NCI-H2171 (cell line): ENCODE data around the gene CAMLG.
A peak's percentile ranks its signal among the peaks of the same experiment; 100 is the strongest.
"Not testable (repeated sequence)": the region's sequence is repeated elsewhere in the genome, so short reads cannot be mapped to it uniquely, and the experiment has no call there.

ENCODE experiments used
- DNase-seq: peaks from one replicate; lab custom pipeline; 2025; lab: John Stamatoyannopoulos, UW

Gene CAMLG

GRCh38 chr5:134738133-134738962 lies at the start of gene CAMLG:
TSS of gene CAMLG (plus strand) at chr5:134738548. CDS start at chr5:134738621, 73 bp downstream.
- peak; percentile 88 for DNase-seq

DNA sequence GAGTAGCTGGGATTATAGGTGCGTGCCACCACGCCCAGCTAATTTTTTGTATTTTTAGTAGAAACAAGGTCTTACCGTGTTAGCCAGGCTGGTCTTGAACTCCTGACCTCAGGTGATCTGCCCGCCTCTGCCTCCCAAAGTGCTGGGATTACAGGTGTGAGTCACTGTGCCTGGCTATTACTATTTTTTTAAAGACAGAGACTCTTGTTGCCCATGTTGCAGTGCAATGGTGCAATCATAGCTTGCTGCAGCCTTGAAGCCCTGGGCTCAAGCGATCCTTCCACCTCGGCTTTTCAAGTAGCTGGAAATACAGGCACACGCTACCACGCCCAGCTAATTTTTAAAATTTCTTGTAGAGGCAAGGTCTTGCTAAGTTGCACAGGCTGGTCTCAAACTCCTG lies 48.2 kb upstream of the CAMLG start:
- DNase-seq, result not testable (repeated sequence)

- DNase-seq, result no peak
Measured at GRCh38 chr5:134692722-134693121, 45.6 kb upstream of the CAMLG start.

DNA sequence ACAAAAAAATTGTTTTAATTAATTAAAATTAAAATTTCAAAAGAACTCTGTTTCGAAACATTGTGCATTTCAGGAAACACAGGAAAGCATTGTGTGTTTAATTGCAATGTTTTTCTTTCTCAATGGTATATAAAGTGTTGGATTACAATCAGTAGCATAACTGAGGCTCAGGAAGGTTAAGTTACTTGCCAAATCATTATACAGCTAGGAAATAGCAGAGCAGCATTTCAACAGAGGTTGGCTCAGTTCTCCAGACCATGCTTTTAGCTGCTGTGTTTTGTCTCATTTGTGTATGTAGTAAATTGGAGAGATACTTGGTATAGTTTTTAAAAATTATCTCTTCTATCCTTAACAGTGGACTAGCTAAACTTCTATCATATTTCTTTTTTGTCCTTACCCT lies 30.0 kb upstream of the CAMLG start:
- no peak for DNase-seq

DNA sequence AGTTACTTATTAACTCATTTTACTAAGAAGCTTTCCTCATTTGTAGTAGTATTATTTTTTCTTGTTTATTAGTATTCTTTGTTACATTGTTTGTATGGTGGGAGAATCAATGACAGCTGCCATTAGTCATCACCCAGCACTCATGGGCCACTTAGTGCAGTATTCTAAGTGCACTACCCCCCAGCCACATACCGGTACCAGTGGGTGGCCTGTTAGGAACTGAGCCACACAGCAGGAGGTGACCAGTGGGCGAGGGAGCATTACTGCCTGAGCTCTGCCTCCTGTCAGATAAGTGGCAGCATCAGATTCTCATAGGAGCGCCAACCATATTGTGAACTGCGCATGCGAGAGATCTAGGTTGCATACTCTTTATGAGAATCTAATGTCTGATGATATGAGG lies 24.2 kb upstream of the CAMLG start:
- no peak for DNase-seq

- DNase-seq, result no peak
Measured at GRCh38 chr5:134714541-134714940, 23.8 kb upstream of the CAMLG start.

- DNase-seq, result not testable (repeated sequence)
Measured at GRCh38 chr5:134715466-134715865, 22.9 kb upstream of the CAMLG start.

- no peak for DNase-seq
Measured at GRCh38 chr5:134724872-134725271, 13.5 kb upstream of the CAMLG start.

DNA sequence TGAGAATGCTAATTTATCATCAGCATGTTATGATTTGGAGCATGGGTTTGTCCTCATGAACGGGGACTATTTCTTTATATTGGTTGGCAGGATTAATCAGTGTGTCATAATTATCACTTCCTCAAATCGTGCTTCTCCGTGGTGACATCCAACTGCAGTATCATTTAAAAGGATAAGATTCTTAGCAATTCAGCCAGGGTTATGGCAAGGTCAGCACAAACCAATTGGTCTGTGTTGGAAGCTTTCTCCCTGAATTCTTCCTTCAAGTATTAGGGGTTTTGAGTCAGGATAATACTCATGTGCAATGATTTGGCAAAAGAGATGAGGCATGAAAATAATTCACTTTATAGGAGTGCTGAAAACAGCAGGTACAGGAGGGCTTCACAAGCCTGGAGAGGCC lies 5.5 kb upstream of the CAMLG start:
- DNase-seq, result no peak

GRCh38 chr5:134735243-134735642 lies 3.1 kb upstream of the CAMLG start:
- DNase-seq, result no peak

DNA sequence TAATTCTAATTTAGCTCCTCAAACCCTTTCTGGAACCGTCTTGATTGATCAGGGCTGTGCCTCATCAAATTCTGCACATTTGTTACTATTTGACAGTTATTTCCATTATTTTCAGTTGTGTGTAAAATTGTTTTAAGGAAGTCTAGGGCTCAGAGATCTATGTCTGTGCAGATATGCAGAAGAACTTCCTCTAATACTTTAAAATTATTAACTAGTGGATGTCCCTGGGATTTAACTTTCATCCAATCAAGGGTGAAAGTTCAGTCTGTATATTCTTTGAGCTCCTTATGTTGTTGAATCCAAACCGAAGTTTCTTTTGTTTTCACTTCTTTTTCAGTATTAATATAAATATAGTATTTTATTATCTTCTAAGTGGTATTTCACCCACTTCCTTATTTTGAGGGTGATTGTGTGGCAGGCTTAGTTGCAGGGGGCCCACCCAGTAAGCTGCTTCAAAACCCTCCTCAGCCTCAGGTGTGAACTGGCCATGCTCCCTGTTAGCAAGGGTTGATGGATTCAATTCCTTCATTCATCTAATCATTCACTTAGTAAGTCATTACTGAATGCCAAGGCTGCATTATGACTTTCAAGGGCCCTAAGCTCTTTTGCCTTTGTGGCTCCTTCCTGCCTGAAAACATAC lies 2.1 kb upstream of the CAMLG start:
- DNase-seq, result no peak

- DNase-seq, result no peak
Measured at GRCh38 chr5:134738963-134739661, 764 bp downstream of the CAMLG start.

GRCh38 chr5:134741052-134741451 lies 2.7 kb downstream of the CAMLG start:
- no peak for DNase-seq

DNA sequence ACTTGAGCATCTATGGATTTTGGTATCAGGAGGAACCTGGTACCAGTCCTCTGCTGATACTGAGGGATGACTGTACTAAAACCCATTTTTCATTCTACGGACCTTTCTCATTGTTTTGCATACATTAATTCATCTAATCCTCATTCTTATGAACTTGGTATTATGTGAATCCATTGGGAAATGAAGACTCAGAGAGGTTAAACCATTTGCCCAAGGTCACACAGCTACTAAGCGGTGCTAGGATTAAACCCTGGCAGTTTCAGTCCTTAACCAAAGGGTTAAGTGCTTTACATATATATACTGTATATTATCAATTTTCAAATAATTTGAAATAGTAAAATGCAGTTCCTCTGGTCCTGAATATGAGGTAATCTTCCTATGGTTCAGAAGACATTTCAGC lies 3.8 kb downstream of the CAMLG start:
- no peak for DNase-seq

DNA sequence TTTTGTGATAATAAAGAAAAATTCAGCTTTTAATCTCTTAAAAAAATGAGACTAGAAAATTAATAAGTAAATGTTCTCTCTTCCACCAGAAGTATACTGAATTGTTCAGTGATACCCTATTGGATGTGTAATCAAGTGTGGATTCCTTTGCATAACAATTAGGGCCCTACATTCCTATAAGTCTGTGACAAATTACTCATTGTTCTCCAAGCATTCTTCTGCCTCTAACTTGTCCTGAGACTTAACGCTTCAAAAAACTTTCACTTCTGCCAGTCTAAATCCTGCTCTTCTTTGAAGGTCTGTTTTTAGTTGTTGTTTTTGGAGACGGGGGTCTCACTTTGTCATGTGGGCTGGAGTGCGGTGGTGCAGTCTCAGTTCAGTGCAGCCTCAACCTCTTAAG lies 11.1 kb downstream of the CAMLG start:
- DNase-seq, result no peak

DNA sequence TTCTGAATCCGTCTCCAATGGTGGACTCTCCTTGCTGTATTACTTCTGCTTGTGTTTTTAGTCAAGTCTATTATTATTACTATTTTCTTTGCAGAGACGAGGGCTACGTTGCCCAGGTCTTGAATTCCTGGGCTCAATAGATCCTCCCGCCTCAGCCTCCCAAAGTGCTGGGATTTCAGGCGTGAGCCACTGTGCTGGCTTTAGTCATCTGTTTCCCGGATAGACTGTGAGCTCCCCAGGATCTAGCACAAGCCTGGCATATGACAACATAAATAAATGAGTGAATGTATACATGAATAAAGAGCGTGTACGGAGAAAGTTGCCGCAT lies 19.8 kb downstream of the CAMLG start:
- no peak for DNase-seq

DNA sequence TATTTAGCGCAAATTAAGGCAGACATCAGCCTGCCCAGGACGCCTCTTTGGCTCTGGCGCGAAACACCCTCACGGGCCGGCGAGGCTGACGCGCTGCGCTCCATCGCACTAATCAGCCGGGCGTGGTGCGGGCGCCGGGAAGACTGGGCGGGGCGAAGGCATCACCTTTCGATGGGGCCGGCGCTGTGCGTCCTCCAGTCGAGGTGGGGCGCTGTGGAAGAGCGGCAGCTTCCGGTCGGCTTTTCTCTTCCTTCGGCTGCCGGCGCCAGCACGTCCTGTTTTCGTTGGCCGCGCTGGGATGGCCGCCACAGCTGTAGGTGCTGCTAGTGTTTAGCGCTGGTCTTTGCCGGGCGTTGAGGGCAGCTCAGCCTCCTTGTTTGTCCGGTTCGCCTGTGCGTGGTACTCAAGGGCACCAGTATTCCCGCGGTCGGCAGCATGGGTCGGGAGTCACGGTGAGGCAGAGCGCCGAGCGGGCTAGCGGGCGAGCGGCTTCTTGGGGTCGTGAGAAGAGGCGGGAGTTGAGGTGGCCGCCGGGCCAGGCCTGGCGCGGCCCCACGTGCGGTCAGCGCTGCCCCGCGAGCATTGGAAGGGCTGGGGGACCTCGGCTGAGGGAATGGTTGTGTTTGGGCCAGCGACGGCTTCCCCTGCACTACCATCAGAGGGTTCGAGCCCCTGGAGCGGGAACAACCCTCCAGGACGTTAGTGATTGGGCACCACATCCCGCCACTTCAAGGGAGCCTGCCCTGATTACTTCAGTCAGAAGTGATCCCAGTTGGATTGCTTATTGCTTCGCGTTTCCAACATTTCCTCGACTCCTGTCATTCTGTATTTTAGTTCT lies 20.4 kb downstream of the CAMLG start, which contains the start of gene DDX46:
TSS of gene DDX46 (plus strand) at position 276 of the 838 bp plus-strand sequence. CDS start at position 436, 160 bp downstream.
- peak; percentile 83 for DNase-seq

GRCh38 chr5:134767528-134768291 lies 29.4 kb downstream of the CAMLG start:
- not testable (repeated sequence) for DNase-seq

DNA sequence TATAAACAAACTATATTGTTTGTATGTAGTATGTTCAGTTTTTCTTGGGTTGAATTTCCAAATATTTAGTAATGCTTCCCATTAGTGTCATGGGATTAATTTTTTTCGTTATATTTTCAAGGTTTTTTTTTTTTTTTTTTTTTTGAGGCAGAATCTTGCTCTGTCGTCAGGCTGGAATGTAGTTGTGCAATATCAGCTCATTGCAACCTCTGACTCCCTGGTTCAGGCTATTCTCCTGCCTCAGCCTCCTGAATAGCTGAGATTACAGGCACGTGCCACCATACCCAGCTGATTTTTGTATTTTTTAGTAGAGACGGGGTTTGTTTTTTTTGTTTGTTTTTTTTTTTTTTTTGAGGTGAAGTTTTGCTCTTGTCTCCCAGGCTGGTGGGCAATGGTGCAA lies 30.9 kb downstream of the CAMLG start:
- DNase-seq, result no peak

- DNase-seq, result no peak
Measured at GRCh38 chr5:134772461-134773125, 34.2 kb downstream of the CAMLG start.

DNA sequence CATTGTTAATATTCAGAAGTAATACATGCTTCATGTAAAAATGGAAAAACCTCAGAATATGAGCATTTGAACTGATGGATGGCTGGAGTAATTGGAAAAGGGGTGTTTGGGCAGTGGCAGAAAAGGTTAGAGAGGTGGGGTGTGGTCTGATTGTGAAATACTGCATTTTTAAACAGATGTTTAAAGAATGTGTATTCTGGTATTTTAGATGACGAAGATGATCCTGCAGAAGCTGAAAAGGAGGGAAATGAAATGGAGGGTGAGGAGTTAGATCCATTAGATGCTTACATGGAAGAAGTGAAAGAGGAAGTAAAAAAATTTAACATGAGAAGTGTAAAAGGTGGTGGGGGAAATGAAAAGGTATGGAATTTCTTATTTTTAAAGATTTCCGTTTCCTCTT lies 39.0 kb downstream of the CAMLG start:
- no peak for DNase-seq
